GM12874 (cell line): ENCODE measurements around the gene LRATD1.

Experiments
- TF ChIP-seq, protein P1 (sequence below): IDR thresholded peaks from 2 replicates; pipeline ENCODE4 v1.5.1; 2011; ENCODE audit warnings: low read depth, mild to moderate bottlenecking, control low read depth, low read length, moderate library complexity; ENCODE audit not compliant: insufficient read depth

LRATD1 gene, protein sequence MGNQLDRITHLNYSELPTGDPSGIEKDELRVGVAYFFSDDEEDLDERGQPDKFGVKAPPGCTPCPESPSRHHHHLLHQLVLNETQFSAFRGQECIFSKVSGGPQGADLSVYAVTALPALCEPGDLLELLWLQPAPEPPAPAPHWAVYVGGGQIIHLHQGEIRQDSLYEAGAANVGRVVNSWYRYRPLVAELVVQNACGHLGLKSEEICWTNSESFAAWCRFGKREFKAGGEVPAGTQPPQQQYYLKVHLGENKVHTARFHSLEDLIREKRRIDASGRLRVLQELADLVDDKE

DNA sequence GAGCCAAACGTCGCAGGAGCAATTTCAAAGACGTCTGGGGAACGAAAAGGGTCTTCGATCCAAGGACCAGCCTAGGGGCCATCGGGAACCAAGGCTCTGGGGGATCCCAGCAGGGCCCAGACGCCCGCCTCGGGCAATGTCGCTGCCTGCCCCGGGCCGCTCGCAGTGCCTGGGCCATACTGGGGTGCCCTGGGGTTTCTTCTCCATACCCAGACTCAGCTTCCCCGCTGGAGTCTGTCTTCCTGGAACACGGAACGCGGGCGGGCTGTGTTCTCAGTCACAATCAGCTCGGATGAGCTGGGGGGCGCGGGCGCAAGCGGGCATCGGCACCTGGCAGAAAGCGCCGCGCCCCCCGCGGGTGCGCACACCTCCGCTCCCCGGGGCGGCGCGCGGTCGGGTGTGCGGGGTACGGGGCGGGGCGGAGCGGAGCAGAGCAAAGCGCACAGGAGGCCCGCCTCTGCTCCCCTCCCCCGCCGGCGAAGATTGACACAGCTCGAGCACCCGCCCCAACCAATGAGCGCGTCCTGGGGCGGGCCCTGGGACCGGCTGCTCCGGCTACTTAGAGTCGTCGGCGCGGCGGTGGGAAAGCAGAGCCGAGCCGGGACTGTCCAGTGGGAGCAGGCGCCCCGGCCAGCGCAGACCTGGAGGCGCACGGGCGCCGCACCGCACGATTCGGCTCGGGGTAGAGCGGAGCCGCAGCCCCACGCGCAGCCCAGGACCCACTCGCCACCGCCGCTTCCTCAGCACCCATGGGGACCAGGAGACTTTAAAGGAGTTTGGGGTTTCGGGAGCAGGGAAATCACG, at the start of gene LRATD1:
Gene LRATD1, plus strand, starts transcription at position 585 of the 804 bp plus-strand sequence. CDS start 1,263 bp downstream, outside the sequence.
- TF ChIP-seq, protein P1, sequence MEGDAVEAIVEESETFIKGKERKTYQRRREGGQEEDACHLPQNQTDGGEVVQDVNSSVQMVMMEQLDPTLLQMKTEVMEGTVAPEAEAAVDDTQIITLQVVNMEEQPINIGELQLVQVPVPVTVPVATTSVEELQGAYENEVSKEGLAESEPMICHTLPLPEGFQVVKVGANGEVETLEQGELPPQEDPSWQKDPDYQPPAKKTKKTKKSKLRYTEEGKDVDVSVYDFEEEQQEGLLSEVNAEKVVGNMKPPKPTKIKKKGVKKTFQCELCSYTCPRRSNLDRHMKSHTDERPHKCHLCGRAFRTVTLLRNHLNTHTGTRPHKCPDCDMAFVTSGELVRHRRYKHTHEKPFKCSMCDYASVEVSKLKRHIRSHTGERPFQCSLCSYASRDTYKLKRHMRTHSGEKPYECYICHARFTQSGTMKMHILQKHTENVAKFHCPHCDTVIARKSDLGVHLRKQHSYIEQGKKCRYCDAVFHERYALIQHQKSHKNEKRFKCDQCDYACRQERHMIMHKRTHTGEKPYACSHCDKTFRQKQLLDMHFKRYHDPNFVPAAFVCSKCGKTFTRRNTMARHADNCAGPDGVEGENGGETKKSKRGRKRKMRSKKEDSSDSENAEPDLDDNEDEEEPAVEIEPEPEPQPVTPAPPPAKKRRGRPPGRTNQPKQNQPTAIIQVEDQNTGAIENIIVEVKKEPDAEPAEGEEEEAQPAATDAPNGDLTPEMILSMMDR = no peak

DNA sequence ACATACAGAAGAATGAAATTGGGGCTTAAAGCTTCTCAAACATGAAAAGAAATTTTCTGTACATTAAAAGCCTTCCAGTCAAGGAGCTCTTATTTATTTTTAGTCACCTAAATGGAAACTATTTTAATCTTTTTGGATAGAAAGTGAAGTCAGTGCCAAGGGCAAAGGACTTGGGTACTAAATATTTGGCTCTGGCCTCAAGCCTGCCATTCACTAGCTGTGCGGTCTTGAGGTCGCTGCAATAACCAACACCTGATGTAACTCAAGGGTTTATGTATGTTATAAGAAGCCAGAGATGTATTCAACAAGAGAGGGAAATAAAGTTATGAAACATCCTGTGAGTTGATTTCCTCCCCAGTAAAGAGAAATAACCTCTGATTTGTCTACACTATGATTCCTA, 49.5 kb upstream of the LRATD1 start:
- TF ChIP-seq, protein P1 = no peak

DNA sequence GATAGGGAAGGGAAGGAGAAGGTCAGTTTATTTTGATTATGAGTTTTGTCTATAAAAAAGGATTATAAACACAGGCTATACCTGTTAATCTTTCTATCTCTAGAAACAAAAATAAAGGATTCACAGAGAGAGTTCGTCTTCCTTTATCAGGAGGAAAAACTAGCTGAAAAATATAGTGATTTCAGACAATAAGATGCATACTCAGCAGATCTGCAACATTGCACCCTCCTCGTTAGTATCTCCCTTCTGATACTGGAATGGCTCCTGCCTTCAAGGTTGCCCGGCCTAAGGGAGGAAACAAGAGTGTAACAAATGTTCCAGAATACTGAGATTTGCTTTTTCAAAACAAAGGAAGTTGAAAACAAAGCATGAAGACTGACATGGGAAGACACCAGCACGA, 48.7 kb upstream of the LRATD1 start:
- TF ChIP-seq, protein P1 = no peak

DNA sequence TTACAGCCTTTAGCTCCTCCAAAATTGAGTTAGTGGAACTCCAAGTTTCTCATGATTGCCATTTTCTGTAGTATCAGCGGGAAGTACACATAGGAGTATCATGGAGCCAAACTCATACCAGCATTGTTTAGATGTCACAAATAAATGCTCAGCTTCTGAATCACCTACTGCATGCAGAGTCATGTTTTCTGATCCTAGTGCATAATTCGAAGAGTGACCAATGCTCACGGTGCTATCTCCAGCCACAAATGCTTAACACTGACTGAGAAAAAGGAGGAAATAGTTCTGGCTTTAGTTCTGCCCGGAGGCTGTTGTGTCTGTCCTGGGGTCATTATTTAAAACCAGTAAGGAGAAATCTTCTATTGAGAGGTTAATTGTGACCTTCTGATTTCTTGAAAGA, 45.4 kb upstream of the LRATD1 start:
- TF ChIP-seq, protein P1 = no peak

DNA sequence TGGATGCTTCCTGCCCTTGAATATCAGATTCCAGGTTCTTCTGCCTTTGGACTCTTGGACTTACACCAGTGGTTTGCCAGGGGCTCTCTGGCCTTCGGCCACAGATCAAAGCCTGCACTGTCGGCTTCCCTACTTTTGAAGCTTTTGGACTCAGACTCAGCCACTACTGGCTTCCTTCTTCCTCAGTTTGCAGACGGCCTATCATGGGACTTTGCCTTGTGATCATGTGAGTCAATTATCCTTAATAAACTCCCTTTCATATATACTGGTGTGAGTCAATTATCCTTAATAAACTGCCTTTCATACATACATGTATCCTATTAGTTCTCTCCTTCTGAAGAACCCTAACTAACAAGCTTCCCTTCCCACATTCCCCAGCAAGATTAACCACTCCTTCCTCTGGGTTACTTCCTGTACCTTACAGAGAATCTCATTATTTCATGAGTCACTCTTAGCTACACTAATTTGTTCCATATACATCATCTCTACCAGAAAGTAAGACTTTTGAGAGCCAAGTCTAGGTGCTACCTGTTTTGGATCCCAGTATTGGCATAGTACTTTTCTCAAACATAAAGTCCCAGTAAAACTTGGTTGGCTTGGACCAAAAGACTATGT, 31.3 kb upstream of the LRATD1 start:
- TF ChIP-seq, protein P1 = no peak

DNA sequence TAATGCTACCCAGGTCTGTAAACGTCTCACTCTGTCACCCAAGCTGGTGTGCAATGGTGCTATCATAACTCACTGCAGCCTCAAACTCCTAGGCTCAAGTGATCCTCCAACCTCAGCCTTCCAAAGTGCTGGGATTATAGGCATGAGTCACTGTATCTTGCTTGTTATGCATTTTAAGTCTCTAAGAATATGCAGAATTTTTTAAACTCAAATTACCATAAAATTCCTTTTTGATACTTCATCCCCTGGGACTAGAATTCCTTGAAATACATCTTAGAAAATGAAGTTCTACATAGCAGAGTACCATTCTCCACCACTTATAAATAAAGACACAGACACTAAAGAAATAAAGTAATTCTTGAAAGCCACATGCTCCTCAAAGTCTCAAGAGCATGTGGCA, 30.2 kb upstream of the LRATD1 start:
- TF ChIP-seq, protein P1 = no peak

DNA sequence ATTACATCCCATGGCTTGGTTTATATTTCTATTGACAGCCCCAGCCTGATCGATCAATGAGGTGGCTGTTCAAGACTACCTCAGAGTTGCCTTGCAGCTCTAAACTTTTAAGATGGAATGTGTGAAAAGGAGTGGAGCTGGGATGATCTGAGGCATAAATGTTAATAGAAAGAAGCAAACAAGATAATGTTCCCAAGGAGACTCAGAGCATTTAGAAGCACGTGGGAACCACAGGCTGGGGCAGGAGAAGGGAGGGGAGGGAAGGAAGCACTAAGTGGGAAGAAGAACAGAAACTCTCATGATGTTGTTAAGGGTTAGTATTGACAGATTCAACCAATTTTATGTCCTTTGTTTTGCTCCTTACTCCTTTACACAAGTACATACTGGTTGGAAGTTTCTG, 28.8 kb upstream of the LRATD1 start:
- TF ChIP-seq, protein P1 = no peak
